Activated CD8-positive, alpha-beta memory T cell treated with anti-CD3 and anti-CD28 coated beads, Interleukin-2, amount 50 U/mL, for 24 hours (primary cell): Measurements from ENCODE around the gene LRRC70.

Experiments used
- DNase-seq: peaks from one replicate; pipeline ENCODE4 v3.0.0-alpha.2; 2020; ENCODE audit errors: extremely low read depth

LRRC70 gene

GRCh38 chr5:62574599-62574998 lies 4.0 kb upstream of the LRRC70 start:
- no peak for DNase-seq

- no peak for DNase-seq
Measured at GRCh38 chr5:62575066-62575465, 3.6 kb upstream of the LRRC70 start.

- DNase-seq, result no peak
Measured at GRCh38 chr5:62575489-62575888, 3.1 kb upstream of the LRRC70 start.

- no peak for DNase-seq
Measured at GRCh38 chr5:62576570-62577170, 1.9 kb upstream of the LRRC70 start.

GRCh38 chr5:62577488-62577887 lies 1.1 kb upstream of the LRRC70 start:
- no peak for DNase-seq

- DNase-seq, result no peak
Measured at GRCh38 chr5:62579761-62580160, 1.1 kb downstream of the LRRC70 start.

- DNase-seq, result no peak
Measured at GRCh38 chr5:62581836-62582597, 3.4 kb downstream of the LRRC70 start.

GRCh38 chr5:62584391-62584790 lies 5.8 kb downstream of the LRRC70 start:
- DNase-seq, result no peak

GRCh38 chr5:62585306-62585705 lies 6.7 kb downstream of the LRRC70 start:
- no peak for DNase-seq

- DNase-seq, result no peak
Measured at GRCh38 chr5:62585751-62586150, 7.1 kb downstream of the LRRC70 start.

GRCh38 chr5:62587737-62588136 lies 9.1 kb downstream of the LRRC70 start:
- no peak for DNase-seq

- no peak for DNase-seq
Measured at GRCh38 chr5:62588668-62589067, 10.0 kb downstream of the LRRC70 start.

- DNase-seq, result no peak
Measured at GRCh38 chr5:62589504-62589903, 10.9 kb downstream of the LRRC70 start.

GRCh38 chr5:62590387-62590786 lies 11.8 kb downstream of the LRRC70 start:
- DNase-seq, result no peak

GRCh38 chr5:62592558-62592957 lies 13.9 kb downstream of the LRRC70 start:
- no peak for DNase-seq

GRCh38 chr5:62593331-62593730 lies 14.7 kb downstream of the LRRC70 start:
- no peak for DNase-seq

- no peak for DNase-seq
Measured at GRCh38 chr5:62594364-62594984, 15.9 kb downstream of the LRRC70 start.

GRCh38 chr5:62596096-62596495 lies 17.5 kb downstream of the LRRC70 start:
- DNase-seq, result no peak

GRCh38 chr5:62596691-62597090 lies 18.1 kb downstream of the LRRC70 start:
- no peak for DNase-seq

GRCh38 chr5:62597314-62597713 lies 18.7 kb downstream of the LRRC70 start:
- no peak for DNase-seq

- no peak for DNase-seq
Measured at GRCh38 chr5:62600560-62601252, 22.1 kb downstream of the LRRC70 start.

GRCh38 chr5:62603934-62604333 lies 25.3 kb downstream of the LRRC70 start:
- no peak for DNase-seq

- no peak for DNase-seq
Measured at GRCh38 chr5:62605638-62606037, 27.0 kb downstream of the LRRC70 start.
